Measurements from ENCODE around the gene TMIGD3.
A peak's percentile ranks its signal among the peaks of the same experiment; 100 is the strongest.

The TMIGD3 gene

DNA sequence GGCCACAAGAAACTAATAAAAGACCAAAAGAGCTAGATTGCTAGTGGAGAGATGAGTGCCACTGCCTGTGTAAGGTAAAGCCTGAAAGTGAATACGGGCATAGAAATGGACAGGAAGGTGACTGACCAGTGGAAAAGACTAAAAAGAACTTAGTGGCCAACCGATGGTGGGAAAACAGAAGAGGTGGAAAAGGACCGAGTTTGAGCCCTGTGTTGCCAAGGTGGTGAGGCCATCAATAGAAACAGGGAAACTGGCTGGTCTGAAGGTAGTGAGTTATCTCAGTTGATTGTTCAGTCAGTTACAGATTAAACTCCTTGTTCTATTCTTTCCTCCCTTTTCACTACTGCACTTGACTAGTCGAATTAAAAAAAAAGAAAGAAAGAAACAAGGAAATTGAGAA lies 56.9 kb downstream of the TMIGD3 start:
- Histone ChIP-seq H3K36me3 (ENCODE audit: control insufficient read depth, insufficient read depth, low read length) (peaks cover 66% of the 10 kb centered on the region), H3K9ac (ENCODE audit: low read depth, low read length) (no peak overlapping the region), H3K27ac (ENCODE audit: low read depth, low read length) (peak overlapping the region; percentile 53), H3K4me3 (ENCODE audit: low read depth, low read length) (no peak overlapping the region), H3K9me3 (ENCODE audit: control insufficient read depth, insufficient read depth, low read length) (no peaks in the 10 kb centered on the region), H3K4me1 (ENCODE audit: control insufficient read depth, insufficient read depth, low read length) (no peaks in the 10 kb centered on the region), H3K27me3 (ENCODE audit: control insufficient read depth, insufficient read depth, low read length) (no peaks in the 10 kb centered on the region)

- H3K27ac ChIP-seq (ENCODE audit: low read depth, low read length), result no peak overlapping the region
- no peaks in the 10 kb centered on the region for H3K27me3 ChIP-seq (ENCODE audit: control insufficient read depth, insufficient read depth, low read length)
- H3K4me1 ChIP-seq (ENCODE audit: control insufficient read depth, insufficient read depth, low read length), result no peaks in the 10 kb centered on the region
- no peaks in the 10 kb centered on the region for H3K9me3 ChIP-seq (ENCODE audit: control insufficient read depth, insufficient read depth, low read length)
- H3K36me3 ChIP-seq (ENCODE audit: control insufficient read depth, insufficient read depth, low read length), result peaks cover 85% of the 10 kb centered on the region
- no peak overlapping the region for H3K9ac ChIP-seq (ENCODE audit: low read depth, low read length)
- H3K4me3 ChIP-seq (ENCODE audit: low read depth, low read length), result no peak overlapping the region
Observed at GRCh38 chr1:111444031-111444430, 59.4 kb downstream of the TMIGD3 start.

- peaks cover 100% of the 10 kb centered on the region for H3K36me3 ChIP-seq (ENCODE audit: control insufficient read depth, insufficient read depth, low read length)
- H3K9me3 ChIP-seq (ENCODE audit: control insufficient read depth, insufficient read depth, low read length), result no peaks in the 10 kb centered on the region
Observed at GRCh38 chr1:111442457-111442856, 61.0 kb downstream of the TMIGD3 start.

GRCh38 chr1:111441573-111442192 lies 61.8 kb downstream of the TMIGD3 start:
- Histone ChIP-seq H3K36me3 (ENCODE audit: control insufficient read depth, insufficient read depth, low read length) (peaks cover 97% of the 10 kb centered on the region), H3K9me3 (ENCODE audit: control insufficient read depth, insufficient read depth, low read length) (no peaks in the 10 kb centered on the region), H3K27ac (ENCODE audit: low read depth, low read length) (peak overlapping the region; percentile 22)

More at GRCh38 chr1:111442457-111442856, 61.0 kb downstream of the TMIGD3 start:
- no peak overlapping the region for H3K27ac ChIP-seq (ENCODE audit: low read depth, low read length)
- H3K4me3 ChIP-seq (ENCODE audit: low read depth, low read length), result no peak overlapping the region
- H3K9ac ChIP-seq (ENCODE audit: low read depth, low read length), result no peak overlapping the region
- H3K27me3 ChIP-seq (ENCODE audit: control insufficient read depth, insufficient read depth, low read length), result no peaks in the 10 kb centered on the region
- no peaks in the 10 kb centered on the region for H3K4me1 ChIP-seq (ENCODE audit: control insufficient read depth, insufficient read depth, low read length)

GRCh38 chr1:111439461-111440351 lies 63.7 kb downstream of the TMIGD3 start:
- Histone ChIP-seq H3K27ac (ENCODE audit: low read depth, low read length) (no peak overlapping the region), H3K9ac (ENCODE audit: low read depth, low read length) (no peak overlapping the region), H3K4me1 (ENCODE audit: control insufficient read depth, insufficient read depth, low read length) (no peaks in the 10 kb centered on the region), H3K9me3 (ENCODE audit: control insufficient read depth, insufficient read depth, low read length) (no peaks in the 10 kb centered on the region), H3K36me3 (ENCODE audit: control insufficient read depth, insufficient read depth, low read length) (peaks cover 77% of the 10 kb centered on the region), H3K27me3 (ENCODE audit: control insufficient read depth, insufficient read depth, low read length) (peaks cover 5% of the 10 kb centered on the region; the same call in 1 of the 2 replicates), H3K4me3 (ENCODE audit: low read depth, low read length) (no peak overlapping the region)

More at GRCh38 chr1:111441573-111442192, 61.8 kb downstream of the TMIGD3 start:
- Histone ChIP-seq H3K27me3 (ENCODE audit: control insufficient read depth, insufficient read depth, low read length) (no peaks in the 10 kb centered on the region), H3K4me3 (ENCODE audit: low read depth, low read length) (no peak overlapping the region), H3K9ac (ENCODE audit: low read depth, low read length) (no peak overlapping the region), H3K4me1 (ENCODE audit: control insufficient read depth, insufficient read depth, low read length) (no peaks in the 10 kb centered on the region)

GRCh38 chr1:111436726-111437125 lies 66.7 kb downstream of the TMIGD3 start:
- H3K27me3 ChIP-seq (ENCODE audit: control insufficient read depth, insufficient read depth, low read length), result peaks cover 5% of the 10 kb centered on the region; the same call in 1 of the 2 replicates
- H3K36me3 ChIP-seq (ENCODE audit: control insufficient read depth, insufficient read depth, low read length), result peaks cover 47% of the 10 kb centered on the region
- H3K4me1 ChIP-seq (ENCODE audit: control insufficient read depth, insufficient read depth, low read length), result no peaks in the 10 kb centered on the region
- H3K27ac ChIP-seq (ENCODE audit: low read depth, low read length), result no peak overlapping the region
- no peaks in the 10 kb centered on the region for H3K9me3 ChIP-seq (ENCODE audit: control insufficient read depth, insufficient read depth, low read length)
- no peak overlapping the region for H3K4me3 ChIP-seq (ENCODE audit: low read depth, low read length)
- H3K9ac ChIP-seq (ENCODE audit: low read depth, low read length), result no peak overlapping the region

Measured in HUES48 (cell line).